ENCODE results near the gene FEV.

DNA sequence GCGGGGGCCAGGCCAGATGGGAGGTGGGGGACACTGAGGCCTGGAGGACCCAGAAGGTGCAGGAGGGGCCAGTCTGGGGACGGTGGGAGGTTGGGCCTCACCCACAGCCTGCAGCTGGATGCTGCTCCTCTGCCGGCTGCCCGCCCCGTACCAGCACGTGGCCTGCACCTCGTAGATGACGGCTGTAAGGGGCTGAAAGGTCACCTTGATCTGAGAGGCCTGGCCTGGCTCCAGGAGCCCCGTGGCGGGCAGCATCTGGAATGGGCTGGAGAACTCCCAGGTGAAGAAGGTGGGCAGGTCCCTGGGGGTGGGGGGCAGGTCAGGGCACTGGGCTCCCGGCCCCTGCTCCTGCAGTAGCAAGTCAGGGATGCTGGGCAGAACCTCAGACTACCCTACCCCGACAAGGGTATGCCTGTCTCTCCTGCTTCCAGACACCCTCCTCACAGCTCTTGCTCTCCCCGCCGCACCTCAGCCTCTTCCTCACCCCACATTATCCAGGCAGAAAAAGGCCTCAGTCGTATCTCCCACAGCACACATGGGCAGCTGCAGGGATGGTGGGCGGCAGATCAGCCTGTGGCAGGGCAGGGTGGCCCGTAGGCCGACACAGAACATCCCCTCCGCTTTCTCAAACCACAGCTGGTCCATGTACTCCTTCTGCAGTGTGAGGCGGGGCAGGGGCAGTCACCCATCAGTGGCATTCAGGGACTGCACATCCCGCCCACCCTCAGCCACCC is 46.2 kb upstream of the FEV start:
- no peak for TF ChIP-seq EZH2 (IDR thresholded peaks at IDR 0.05; ENCODE audit: low read length, missing control alignments)
- TF ChIP-seq, protein P1, sequence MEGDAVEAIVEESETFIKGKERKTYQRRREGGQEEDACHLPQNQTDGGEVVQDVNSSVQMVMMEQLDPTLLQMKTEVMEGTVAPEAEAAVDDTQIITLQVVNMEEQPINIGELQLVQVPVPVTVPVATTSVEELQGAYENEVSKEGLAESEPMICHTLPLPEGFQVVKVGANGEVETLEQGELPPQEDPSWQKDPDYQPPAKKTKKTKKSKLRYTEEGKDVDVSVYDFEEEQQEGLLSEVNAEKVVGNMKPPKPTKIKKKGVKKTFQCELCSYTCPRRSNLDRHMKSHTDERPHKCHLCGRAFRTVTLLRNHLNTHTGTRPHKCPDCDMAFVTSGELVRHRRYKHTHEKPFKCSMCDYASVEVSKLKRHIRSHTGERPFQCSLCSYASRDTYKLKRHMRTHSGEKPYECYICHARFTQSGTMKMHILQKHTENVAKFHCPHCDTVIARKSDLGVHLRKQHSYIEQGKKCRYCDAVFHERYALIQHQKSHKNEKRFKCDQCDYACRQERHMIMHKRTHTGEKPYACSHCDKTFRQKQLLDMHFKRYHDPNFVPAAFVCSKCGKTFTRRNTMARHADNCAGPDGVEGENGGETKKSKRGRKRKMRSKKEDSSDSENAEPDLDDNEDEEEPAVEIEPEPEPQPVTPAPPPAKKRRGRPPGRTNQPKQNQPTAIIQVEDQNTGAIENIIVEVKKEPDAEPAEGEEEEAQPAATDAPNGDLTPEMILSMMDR (conservative IDR thresholded peaks at IDR 0.05 in 1 of 2, IDR thresholded peaks at IDR 0.05 in 1 of 2; ENCODE audit: low read depth in 1 of 2, low read length in 2 of 2), result no peak
